Stimulated activated CD8-positive, alpha-beta memory T cell treated with anti-CD3 and anti-CD28 coated beads, Interleukin-7, amount 100 ng/mL, for 48 hours (primary cell): ENCODE data around the gene RPP21.
A peak's percentile ranks its signal among the peaks of the same experiment; 100 is the strongest.

ENCODE experiments used
- DNase-seq, 2 donors: peaks; one replicate each; pipeline ENCODE4 v3.0.0-alpha.2; 2020; ENCODE audit warnings: low read depth in 1 of 2; ENCODE audit errors: extremely low read depth in 1 of 2

RPP21 gene

GRCh38 chr6:30344868-30345671 is at the start of gene RPP21:
Gene RPP21 (plus strand): TSS chr6:30345156. CDS start chr6:30345172, 16 bp downstream.
- peak; percentile 74 to 79 for DNase-seq

DNA sequence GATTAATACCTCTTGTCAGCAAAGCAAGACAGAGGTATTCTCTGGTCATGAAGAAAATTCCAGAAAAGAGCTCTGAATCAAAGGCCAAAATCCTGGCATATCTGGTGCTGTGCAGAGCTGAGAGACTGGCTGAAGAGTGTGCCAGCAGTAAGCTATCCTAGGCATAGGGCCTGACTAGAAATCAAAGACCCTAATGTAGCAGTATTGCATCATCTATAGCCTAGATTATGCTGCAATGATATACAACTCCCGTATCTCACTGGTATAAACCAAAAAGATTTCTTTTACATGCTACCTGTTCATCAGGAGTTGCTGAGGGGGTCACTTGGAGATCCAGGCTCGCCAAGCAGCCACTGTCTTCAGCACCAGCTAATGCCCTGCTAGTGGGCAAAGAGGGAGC is 49.1 kb upstream of the RPP21 start:
- DNase-seq = no peak

- DNase-seq = no peak
Observed at GRCh38 chr6:30304002-30304401, 41.0 kb upstream of the RPP21 start.

DNA sequence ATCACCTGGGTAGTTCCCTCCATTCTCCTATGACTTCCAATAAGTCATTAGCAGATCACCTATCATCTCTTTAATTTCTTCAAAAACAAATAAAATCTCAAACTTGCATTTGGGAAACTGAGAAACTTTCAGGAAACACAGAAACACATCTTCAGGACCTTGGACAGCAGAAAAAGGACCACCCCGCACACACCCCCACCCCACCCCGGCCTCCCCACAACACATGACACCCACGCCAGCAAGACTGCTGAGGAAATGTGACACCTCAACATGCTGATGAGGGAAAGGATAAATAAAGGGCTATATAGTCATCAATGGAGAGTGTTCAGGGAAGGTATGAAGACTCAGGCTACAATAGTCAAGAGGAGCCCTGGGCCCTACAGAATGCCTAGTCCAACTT is 33.9 kb upstream of the RPP21 start:
- DNase-seq = no peak

DNA sequence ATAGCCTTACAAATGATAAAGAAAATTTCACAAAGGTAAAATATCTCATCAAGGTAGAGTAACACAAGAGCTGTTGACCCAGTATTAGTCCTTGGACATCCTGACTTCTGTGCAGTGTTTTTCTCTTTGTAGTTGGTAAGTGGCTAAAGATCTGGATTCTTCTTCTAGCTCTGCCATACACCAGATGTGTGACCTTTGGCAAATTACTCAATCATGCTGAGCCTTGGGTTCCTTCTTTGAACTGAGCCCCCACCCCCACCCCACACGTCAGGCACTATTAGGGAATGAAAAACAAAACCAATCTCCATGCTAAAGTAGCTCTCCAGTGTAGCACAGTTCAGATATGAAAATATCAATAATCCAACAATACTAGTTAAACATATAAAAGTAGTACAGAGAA is 33.3 kb upstream of the RPP21 start:
- no peak for DNase-seq

GRCh38 chr6:30312266-30312665 is 32.7 kb upstream of the RPP21 start:
- no peak for DNase-seq

GRCh38 chr6:30312676-30313321 is 32.2 kb upstream of the RPP21 start:
- no peak for DNase-seq

DNA sequence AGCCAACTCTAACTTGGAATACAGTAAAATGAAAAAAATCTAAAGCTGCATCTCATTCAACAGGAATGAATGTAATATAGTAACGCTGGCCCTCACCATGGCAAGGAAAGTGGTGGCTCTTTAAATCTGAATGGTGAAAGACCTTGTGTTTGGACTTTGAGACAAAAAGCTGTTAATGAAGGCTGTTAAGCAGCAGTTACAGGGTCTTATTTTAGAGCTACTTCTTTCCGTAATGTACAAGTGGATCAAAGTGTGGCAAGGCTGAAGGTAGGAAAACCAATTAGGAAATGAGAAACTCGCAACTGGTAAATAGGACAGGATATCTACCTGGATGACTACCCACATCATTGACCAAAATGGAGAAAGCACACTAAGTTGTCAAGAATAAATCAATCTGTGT is 29.8 kb upstream of the RPP21 start:
- DNase-seq = no peak

DNA sequence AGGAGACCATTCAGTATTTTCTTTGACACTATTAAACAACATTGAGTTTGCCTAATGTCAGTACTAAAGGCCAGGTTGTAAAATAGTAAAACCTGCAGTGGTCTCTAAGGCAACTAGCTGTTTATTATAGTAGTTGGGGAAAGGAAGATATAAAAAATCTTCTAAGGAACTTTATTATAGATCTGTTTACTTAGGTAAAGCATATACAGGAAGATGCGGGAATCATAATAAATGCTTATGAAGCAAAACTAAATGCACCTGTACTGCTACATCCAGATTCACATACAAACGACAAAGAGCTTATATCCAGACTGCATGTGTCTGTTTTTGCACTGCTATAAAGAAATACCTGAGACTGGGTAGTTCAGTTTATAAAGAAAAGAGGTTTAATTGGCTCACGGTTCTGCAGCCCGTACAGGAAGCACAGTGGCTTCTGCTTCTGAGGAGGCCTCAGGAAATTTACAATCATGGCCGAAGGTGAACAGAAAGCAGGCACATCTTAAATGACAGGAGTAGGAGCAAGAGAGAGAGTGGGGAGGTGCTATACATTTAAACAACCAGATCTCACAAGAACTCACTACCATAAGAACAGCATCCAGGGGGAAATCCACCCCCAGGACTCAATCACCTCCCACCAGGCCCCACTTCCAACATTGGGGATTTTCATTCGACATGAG is 26.9 kb upstream of the RPP21 start:
- DNase-seq = no peak

DNA sequence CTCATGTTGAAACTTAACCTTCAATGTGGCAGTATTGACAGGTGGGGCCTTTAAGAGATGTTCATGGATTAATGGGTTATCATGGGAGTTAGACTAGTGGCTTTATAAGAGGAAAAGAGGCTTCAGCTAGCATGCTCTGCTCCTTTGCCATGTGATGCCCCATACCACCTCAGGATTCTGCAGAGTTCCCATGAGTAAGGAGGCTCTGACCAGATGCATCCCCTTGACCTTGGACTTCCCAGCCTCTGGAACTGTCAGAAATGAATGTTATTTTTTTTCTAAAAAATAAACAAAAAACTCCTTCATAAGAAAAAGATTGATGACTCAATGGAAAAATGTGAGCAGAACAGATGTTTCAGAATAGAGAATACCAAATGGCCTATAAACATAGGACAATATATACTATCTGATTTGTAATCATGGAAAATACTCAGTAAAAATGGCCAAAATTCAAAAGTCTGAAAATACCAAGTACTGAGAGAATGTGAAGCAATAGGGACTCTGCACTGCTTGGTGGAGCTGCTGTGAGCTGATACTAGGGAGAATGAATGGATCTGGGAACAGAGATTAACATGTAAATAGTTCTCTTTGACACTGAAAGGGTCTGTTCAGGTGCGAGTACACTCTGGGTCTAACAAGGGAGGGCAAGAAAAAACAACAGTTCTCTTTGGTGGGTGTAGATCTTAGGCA is 25.7 kb upstream of the RPP21 start:
- DNase-seq = no peak

GRCh38 chr6:30321692-30322388 is 23.1 kb upstream of the RPP21 start:
- DNase-seq = no peak

GRCh38 chr6:30322527-30323501 is 22.1 kb upstream of the RPP21 start:
- DNase-seq = peak in 1 of 2 donors; percentile 18

DNA sequence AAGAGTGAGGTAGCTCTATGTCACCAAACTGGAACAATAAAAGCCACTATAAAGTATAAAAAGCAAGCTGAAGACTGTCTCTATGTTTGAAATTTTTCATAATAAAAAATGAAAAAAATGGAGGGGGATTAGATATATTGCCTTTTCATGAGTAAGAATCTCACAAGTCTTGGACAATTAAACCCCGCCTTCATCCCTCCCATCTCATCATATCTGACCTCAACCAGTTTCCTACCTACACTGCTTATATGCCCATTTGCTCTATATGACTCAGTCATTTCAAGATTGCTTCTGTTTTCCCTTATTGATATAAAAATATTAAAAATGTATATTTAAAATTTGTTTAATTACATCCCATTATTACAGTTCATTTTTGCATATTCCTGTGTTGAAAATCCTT is 21.1 kb upstream of the RPP21 start:
- peak in 1 of 2 donors; percentile 12 for DNase-seq

DNA sequence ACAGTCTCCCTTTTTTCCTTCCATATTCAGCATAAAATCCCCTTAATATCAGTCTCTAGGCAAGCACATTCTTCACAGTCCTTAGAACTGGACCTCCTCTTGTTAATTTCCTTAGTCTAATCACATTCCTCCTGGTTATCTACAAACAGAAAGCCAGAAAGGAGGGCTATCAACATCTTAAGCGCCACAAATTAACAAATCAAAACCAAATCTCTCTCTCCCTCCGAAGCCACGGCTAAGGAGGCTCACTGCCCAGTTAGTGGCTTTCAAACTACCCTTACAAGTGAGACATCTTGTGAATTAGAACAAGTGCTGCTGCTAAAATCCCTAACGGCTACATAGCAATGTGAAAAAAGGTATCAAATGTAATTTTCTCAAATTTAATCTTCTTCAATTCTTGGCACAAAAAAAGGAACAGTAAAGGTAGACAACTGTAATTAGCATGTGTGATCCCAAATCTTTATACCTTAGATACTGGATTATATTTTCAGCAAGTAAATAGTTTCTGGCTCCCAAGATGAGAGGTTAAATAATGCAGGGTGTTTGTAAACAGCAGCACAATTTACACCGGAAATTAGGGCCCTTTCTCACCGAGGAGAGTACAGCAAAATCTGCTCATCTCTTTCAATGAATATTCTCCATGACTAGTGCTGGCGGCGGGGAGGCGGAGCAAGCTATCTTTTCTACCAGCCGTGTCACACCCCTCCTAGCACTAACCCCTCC is 19.6 kb upstream of the RPP21 start:
- peak; percentile 65 to 86 for DNase-seq

DNA sequence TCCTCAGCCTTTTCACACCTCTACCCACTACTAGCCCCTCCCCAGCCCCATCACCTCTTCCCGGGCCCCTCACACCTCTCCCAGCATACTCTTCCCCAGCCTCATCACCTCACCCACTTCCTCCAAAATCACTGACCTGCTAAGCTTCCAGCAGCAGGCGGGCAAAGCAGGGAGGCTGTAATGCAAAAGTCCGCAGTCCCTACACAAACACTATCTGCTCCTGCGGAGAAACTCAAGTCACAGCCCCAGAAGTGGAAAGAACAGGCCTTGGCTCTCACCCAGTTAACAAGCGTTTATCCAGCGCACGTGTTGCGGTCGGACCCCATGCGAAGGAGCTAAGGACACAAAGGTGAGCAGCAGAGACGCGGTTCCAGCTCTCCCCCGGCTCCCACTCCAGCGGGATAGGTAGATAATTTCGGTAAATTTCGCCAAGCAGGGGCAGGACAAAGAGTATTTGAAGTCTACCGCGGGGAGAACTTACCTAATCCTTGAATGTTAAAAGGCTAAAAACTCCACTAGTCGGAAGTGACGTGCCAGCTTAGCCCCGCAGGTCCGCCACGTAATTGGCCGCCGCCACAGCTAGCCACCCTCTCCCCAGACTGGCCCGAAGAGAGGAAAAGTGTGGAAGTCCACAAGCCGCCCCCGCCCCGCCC is 19.0 kb upstream of the RPP21 start:
- DNase-seq = peak; percentile 46 to 68

DNA sequence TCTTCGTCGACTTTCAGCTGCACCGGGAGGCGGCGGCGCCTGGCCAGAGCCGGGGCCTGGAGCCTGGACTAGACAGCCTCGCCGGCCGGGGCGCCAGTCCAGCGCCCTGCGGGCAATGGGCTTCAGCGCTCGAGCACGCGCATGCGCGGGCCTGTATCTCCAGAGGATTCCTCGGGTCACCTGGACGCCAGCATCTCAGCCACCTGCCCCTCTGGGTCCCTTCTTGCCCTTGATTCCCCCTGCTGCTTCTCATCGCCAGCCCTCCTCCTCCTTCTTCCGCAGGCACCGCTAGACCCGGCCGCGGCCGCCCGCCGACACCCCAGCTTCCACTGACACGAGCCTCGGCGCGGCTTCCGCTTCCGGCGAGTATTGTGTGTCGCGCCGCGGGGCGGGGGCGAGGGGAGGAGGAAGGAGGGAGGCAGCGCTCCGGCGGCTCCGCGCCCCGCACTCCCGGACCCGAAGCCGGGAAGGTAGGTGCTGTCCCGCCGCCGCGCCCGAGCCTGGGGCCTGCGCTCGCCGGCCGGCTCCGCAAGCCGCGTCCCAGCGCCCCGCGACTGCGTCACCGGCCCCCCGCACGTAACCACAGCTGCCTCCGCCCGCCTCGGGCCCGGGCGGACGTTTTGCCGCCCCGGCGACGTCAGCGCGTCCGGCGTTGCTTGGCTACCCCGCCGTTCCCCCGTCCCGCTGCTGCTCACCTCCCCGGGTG is 18.3 kb upstream of the RPP21 start, which contains the start of gene TRIM39:
Gene TRIM39, plus strand, starts transcription at position 402 of the 706 bp plus-strand sequence. CDS start 2,391 bp downstream, outside the sequence.
- DNase-seq = peak; percentile 71 to 82

DNA sequence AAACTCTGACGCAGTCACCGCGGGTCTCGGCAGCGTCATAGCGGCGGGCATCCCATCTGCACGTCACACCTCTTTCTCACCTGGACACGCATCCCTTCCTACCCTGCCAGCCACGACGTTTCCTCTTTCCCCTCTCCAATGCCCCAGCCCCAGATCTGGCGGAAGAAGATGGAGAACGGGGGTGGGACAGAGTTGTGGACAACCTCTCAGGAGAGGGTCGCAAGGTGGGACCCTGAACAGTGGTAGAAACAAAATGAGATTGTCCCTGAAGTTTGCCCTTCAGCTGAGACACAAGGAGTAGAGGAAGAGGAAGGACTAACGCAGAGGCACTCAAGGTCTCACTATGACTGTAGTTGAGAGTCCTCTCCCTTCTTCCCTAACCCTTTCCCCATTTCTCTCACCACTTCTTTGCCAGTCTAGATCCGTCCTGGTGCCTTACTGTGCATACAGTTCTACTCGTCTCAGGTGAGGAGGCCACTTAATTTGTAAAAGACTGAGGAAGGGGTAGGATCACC is 17.7 kb upstream of the RPP21 start:
- no peak for DNase-seq
